ENCODE data around the gene SMIM5.

GRCh38 chr17:75638893-75639292 is 5.7 kb downstream of the SMIM5 start:
- TF ChIP-seq POLR2A (IDR thresholded peaks at IDR 0.05; ENCODE audit: low read length) (peak; percentile 48), GATA1 (IDR thresholded peaks at IDR 0.05; ENCODE audit: low read depth, low read length) (no peak)
